AG09309 (cell line): Measurements from ENCODE around the gene ATP1A2.

Experiments
- DNase-seq: peaks from one replicate; pipeline ENCODE4 v3.0.0-alpha.2; 2010; ENCODE audit warnings: low read depth
- H3K4me3 ChIP-seq: 2 replicates; pipeline ENCODE4 v1.5.1; 2011; ENCODE audit warnings: mild to moderate bottlenecking, low read depth, low read length, moderate library complexity; ENCODE audit not compliant: control insufficient read depth
- TF ChIP-seq, protein P1 (sequence below): IDR thresholded peaks from 2 replicates; pipeline ENCODE4 v1.5.1; 2011; ENCODE audit warnings: mild to moderate bottlenecking, low read depth, low read length, inconsistent platforms; ENCODE audit not compliant: insufficient read depth, control insufficient read depth; ENCODE audit errors: missing control alignments

ATP1A2 gene

DNA sequence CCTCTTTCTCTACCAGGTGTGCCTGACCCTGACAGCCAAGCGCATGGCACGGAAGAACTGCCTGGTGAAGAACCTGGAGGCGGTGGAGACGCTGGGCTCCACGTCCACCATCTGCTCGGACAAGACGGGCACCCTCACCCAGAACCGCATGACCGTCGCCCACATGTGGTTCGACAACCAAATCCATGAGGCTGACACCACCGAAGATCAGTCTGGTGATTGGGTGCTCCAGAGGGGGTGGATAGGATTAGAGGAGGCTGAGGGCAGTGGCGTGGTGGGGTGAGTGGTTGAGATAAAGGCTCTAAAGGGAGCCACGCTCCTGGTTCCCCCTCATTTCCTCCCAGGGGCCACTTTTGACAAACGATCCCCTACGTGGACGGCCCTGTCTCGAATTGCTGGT, 13.1 kb downstream of the ATP1A2 start:
- TF ChIP-seq, protein P1, sequence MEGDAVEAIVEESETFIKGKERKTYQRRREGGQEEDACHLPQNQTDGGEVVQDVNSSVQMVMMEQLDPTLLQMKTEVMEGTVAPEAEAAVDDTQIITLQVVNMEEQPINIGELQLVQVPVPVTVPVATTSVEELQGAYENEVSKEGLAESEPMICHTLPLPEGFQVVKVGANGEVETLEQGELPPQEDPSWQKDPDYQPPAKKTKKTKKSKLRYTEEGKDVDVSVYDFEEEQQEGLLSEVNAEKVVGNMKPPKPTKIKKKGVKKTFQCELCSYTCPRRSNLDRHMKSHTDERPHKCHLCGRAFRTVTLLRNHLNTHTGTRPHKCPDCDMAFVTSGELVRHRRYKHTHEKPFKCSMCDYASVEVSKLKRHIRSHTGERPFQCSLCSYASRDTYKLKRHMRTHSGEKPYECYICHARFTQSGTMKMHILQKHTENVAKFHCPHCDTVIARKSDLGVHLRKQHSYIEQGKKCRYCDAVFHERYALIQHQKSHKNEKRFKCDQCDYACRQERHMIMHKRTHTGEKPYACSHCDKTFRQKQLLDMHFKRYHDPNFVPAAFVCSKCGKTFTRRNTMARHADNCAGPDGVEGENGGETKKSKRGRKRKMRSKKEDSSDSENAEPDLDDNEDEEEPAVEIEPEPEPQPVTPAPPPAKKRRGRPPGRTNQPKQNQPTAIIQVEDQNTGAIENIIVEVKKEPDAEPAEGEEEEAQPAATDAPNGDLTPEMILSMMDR = no peak
- no peak overlapping the region for H3K4me3 ChIP-seq
- DNase-seq = no peak

DNA sequence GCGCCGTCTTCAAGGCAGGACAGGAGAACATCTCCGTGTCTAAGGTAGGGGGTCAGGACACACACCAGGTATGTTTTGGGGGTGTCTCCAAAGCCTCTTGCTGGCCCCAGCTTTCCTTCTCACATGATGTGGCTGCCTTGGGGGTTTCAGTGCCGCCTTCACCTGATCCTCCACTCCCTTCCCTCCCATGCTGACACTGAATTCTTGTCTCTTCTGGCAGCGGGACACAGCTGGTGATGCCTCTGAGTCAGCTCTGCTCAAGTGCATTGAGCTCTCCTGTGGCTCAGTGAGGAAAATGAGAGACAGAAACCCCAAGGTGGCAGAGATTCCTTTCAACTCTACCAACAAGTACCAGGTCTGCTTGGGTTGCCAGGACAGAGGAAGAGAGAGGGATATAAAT, 13.5 kb downstream of the ATP1A2 start:
- TF ChIP-seq, protein P1 = no peak
- H3K4me3 ChIP-seq = no peak overlapping the region
- no peak for DNase-seq

DNA sequence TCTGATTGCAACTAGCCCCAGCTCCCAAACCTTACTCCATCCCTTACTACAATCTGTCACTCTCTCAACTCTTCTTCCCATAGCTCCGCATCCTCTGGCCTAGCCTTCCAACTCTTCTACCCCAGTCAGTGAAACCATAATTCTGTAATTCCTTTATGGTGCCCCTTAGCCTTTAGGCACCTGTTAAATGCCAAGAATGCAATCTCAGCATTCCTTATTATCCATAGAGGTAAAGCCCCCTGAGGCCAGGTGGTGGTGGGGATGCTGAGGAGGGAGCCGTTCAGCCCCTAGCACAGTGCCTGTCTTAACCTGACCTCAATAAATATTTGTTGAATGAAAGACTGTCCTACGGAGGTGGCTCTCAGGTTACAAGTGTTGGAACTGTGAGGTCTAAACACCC, 14.0 kb downstream of the ATP1A2 start:
- no peak overlapping the region for H3K4me3 ChIP-seq
- TF ChIP-seq, protein P1 = no peak
- DNase-seq = no peak

DNA sequence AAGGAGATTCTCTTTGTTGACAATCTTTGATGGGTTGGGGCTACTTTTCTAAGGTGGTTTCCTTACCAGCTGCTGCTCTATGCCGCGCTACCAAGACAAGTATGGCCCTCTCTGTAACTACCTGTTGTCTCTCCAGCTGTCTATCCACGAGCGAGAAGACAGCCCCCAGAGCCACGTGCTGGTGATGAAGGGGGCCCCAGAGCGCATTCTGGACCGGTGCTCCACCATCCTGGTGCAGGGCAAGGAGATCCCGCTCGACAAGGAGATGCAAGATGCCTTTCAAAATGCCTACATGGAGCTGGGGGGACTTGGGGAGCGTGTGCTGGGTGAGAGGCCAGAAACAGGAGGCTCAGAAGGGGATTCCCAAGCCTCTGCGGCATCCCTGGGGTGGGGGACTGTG, 14.4 kb downstream of the ATP1A2 start:
- DNase-seq = no peak
- TF ChIP-seq, protein P1 = no peak
- no peak overlapping the region for H3K4me3 ChIP-seq

DNA sequence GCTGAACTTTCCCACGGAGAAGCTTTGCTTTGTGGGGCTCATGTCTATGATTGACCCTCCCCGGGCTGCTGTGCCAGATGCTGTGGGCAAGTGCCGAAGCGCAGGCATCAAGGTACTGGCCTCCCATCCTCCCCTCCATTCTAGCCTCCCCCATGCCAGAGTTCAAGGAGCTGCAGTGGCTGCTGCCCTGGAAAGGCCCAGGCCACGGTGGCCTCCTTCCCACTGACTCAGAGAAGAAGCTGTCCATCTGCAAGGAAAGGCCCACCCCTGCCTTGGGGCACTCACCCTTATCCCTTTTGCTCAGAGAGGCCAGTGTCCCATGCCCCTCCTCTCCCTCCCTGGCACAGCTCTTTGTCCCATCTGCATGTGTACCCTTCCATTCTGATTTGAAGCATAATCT, 14.9 kb downstream of the ATP1A2 start:
- H3K4me3 ChIP-seq = no peak overlapping the region
- no peak for DNase-seq
- TF ChIP-seq, protein P1 = no peak

DNA sequence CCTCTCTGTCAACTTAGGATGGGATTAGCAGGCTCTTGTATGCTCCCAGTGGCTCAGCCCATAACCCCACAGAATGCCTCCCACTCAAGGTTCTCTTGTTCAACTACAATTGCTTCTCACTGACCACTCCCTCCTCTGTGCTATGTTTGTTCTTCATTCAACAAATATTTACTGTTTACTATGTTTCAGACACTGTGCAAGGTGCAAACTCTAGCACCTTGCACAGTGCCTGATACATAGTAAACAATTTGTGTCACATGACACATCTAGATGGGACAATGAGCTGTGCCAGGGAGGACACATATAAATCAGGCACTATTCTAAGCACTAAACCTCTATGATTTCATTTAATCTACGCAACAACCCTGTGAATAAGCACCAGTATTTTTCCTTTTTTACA, 15.4 kb downstream of the ATP1A2 start:
- TF ChIP-seq, protein P1 = no peak
- no peak for DNase-seq
- H3K4me3 ChIP-seq = no peak overlapping the region
